Astrocyte of the cerebellum (primary cell): ENCODE results near the gene NUDCD3.
"Not testable (repeated sequence)": the region's sequence is repeated elsewhere in the genome, so short reads cannot be mapped to it uniquely, and the experiment has no call there.

Source experiments
- DNase-seq: peaks from one replicate; pipeline ENCODE4 v3.0.0-alpha.2; 2011; ENCODE audit warnings: low read depth
- H3K4me3 ChIP-seq: 2 replicates; pipeline ENCODE4 v1.5.1; 2011; ENCODE audit warnings: mild to moderate bottlenecking, low read depth, low read length, moderate library complexity
- in situ Hi-C: cut with HindIII; loops from 2 replicates; pipeline ENCODE4 v1.10.0; 2017; ENCODE audit warnings: low sequenced_read_pairs
- TF ChIP-seq, protein P1 (sequence below): IDR thresholded peaks from 2 replicates; pipeline ENCODE4 v1.5.1; 2012; ENCODE audit warnings: low read length, low read depth, moderate library complexity, mild to moderate bottlenecking; ENCODE audit errors: missing control alignments

The NUDCD3 gene

DNA sequence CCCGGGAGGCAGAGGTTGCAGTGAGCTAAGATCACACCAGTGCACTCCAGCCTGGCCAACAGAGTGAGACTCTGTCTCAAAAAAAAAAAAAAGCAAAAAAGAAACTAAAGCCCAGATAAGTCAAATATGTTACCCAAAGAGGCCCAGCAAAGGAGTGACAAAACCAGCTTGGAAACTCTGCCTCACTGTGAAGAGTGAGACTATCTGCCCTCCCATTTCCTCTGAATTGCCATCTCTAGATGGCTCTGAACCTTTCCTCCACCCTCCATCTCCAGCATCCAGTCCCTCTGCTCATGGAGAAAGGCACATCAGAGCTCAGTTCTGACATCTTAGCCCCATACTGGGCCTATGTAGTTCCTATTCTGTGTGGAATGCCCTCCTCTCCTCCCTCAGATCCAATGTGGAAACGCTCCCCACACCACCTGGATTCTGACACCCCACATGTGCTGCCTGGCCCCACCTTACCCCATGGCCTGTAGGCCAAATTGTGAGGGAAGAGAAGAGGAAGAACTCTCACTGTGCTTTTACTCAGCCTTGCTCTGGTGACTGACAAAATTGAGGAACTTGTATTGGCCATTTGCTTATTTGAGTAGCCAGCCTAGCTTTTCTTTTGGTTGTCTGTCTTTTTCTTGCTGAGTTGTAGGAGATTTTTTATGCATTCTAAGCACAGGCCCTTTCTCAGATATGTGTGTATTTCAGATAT lies 18.0 kb upstream of the NUDCD3 start:
- no peak overlapping the region for H3K4me3 ChIP-seq
- TF ChIP-seq, protein P1, sequence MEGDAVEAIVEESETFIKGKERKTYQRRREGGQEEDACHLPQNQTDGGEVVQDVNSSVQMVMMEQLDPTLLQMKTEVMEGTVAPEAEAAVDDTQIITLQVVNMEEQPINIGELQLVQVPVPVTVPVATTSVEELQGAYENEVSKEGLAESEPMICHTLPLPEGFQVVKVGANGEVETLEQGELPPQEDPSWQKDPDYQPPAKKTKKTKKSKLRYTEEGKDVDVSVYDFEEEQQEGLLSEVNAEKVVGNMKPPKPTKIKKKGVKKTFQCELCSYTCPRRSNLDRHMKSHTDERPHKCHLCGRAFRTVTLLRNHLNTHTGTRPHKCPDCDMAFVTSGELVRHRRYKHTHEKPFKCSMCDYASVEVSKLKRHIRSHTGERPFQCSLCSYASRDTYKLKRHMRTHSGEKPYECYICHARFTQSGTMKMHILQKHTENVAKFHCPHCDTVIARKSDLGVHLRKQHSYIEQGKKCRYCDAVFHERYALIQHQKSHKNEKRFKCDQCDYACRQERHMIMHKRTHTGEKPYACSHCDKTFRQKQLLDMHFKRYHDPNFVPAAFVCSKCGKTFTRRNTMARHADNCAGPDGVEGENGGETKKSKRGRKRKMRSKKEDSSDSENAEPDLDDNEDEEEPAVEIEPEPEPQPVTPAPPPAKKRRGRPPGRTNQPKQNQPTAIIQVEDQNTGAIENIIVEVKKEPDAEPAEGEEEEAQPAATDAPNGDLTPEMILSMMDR, result no peak
- no peak for DNase-seq
- in situ Hi-C loops, result no loop called here

GRCh38 chr7:44506592-44507288 lies 16.3 kb upstream of the NUDCD3 start:
- in situ Hi-C loops, H3K4me3 ChIP-seq, DNase-seq: not testable (repeated sequence)

DNA sequence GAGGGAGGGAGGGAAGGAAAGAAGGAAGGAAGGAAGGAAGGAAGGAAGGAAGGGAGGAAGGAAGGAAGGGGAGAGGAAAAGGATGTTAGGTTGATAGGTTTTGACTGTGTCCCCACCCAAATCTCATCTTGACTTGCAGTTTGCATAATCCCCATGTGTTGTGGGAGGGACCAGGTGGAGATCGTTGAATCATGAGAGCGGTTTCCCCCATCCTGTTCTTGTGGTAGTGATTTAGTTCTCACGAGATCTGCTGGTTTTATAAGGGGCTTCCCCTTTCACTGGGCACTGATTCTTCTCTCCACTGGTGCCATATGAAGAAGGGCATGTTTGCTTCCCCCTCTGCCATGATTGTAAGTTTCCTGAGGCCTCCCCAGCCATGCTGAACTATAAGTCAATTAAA lies 15.1 kb upstream of the NUDCD3 start:
- DNase-seq, result no peak

GRCh38 chr7:44498230-44498954 lies 7.9 kb upstream of the NUDCD3 start:
- in situ Hi-C loops, result no loop called here
- TF ChIP-seq, protein P1, result no peak
- no peak overlapping the region for H3K4me3 ChIP-seq
- no peak for DNase-seq

More for the DNA sequence above, 15.1 kb upstream of the NUDCD3 start:
- TF ChIP-seq, protein P1, result no peak
- H3K4me3 ChIP-seq, result no peak overlapping the region
- in situ Hi-C loops, result no loop called here

- DNase-seq, result no peak
- H3K4me3 ChIP-seq, result no peak overlapping the region
- in situ Hi-C loops, result no loop called here
- TF ChIP-seq, protein P1, result no peak
These were observed 6.9 kb upstream of the NUDCD3 start for GRCh38 chr7:44497155-44498027.

GRCh38 chr7:44496385-44496784 lies 5.9 kb upstream of the NUDCD3 start:
- in situ Hi-C loops, result no loop called here
- H3K4me3 ChIP-seq, result no peak overlapping the region
- no peak for DNase-seq
- TF ChIP-seq, protein P1, result no peak
